RWPE2 (cell line): Measurements from ENCODE around the gene IMPG1.

ENCODE experiments used
- ATAC-seq: fragments of 200-7000 bp; cut with Tn5 transposase; 3 replicates; pipeline ENCODE4 v1.9.1; 2021; ENCODE audit warnings: low read depth
- DNase-seq: peaks from one replicate; pipeline ENCODE4 v3.0.0-alpha.2; 2020; ENCODE audit warnings: low spot score
- H3K27ac ChIP-seq: fragments of 450-650 bp; 2 replicates; pipeline ENCODE4 v1.5.1; 2017; ENCODE audit warnings: mild to moderate bottlenecking; ENCODE audit not compliant: poor library complexity, severe bottlenecking
- H3K27me3 ChIP-seq: fragments of 250-450 bp; sonication (Bioruptor Pico); 2 replicates; pipeline ENCODE4 v1.5.1; 2021; ENCODE audit warnings: mild to moderate bottlenecking, moderate library complexity; ENCODE audit not compliant: insufficient read depth, poor library complexity, severe bottlenecking
- H3K36me3 ChIP-seq: fragments of 250-450 bp; sonication (Bioruptor Pico); 2 replicates; pipeline ENCODE4 v1.5.1; 2020; ENCODE audit warnings: low read depth, mild to moderate bottlenecking, moderate library complexity
- H3K4me1 ChIP-seq: fragments of 250-450 bp; sonication (Bioruptor Pico); 2 replicates; pipeline ENCODE4 v1.5.1; 2021; ENCODE audit warnings: mild to moderate bottlenecking, moderate library complexity; ENCODE audit not compliant: insufficient read depth, poor library complexity, severe bottlenecking
- H3K4me3 ChIP-seq: fragments of 250-450 bp; sonication (Bioruptor Pico); 2 replicates; pipeline ENCODE4 v1.5.1; 2021; ENCODE audit warnings: mild to moderate bottlenecking, moderate library complexity; ENCODE audit not compliant: severe bottlenecking
- H3K9me3 ChIP-seq: fragments of 250-450 bp; sonication (Bioruptor Pico); 2 replicates; pipeline ENCODE4 v1.5.1; 2021; ENCODE audit warnings: mild to moderate bottlenecking, moderate library complexity; ENCODE audit not compliant: severe bottlenecking
- CTCF ChIP-seq: fragments of 450-650 bp; IDR thresholded peaks from one replicate; pipeline ENCODE4 v1.5.1; 2017; ENCODE audit warnings: mild to moderate bottlenecking, moderate library complexity; ENCODE audit not compliant: poor library complexity, severe bottlenecking

IMPG1 gene

GRCh38 chr6:75993236-75994162, 79.0 kb downstream of the IMPG1 start:
- H3K36me3 ChIP-seq: no peaks in the 10 kb centered on the region
- no peak overlapping the region for H3K4me3 ChIP-seq
- no peak overlapping the region for H3K27ac ChIP-seq
- no peaks in the 10 kb centered on the region for H3K9me3 ChIP-seq
- H3K4me1 ChIP-seq: no peaks in the 10 kb centered on the region
- no peak for TF ChIP-seq CTCF
- no peaks in the 10 kb centered on the region for H3K27me3 ChIP-seq
- ATAC-seq (no peak), DNase-seq (no peak)

GRCh38 chr6:75991941-75992340, 80.5 kb downstream of the IMPG1 start:
- H3K27ac ChIP-seq: no peak overlapping the region
- no peaks in the 10 kb centered on the region for H3K4me1 ChIP-seq
- no peak for TF ChIP-seq CTCF
- no peaks in the 10 kb centered on the region for H3K36me3 ChIP-seq
- H3K9me3 ChIP-seq: no peaks in the 10 kb centered on the region
- no peak overlapping the region for H3K4me3 ChIP-seq
- DNase-seq (no peak), ATAC-seq (no peak)
- H3K27me3 ChIP-seq: no peaks in the 10 kb centered on the region

GRCh38 chr6:75986935-75987334, 85.5 kb downstream of the IMPG1 start:
- DNase-seq: no peak
- Histone ChIP-seq H3K36me3 (no peaks in the 10 kb centered on the region), H3K9me3 (no peaks in the 10 kb centered on the region), H3K27ac (no peak overlapping the region), H3K4me3 (no peak overlapping the region), H3K4me1 (no peaks in the 10 kb centered on the region), H3K27me3 (no peaks in the 10 kb centered on the region)
- ATAC-seq: no peak
- TF ChIP-seq CTCF: no peak

GRCh38 chr6:75975904-75976303, 96.6 kb downstream of the IMPG1 start:
- no peak for DNase-seq
- Histone ChIP-seq H3K4me1 (no peaks in the 10 kb centered on the region), H3K36me3 (no peaks in the 10 kb centered on the region), H3K27ac (no peak overlapping the region), H3K4me3 (no peak overlapping the region), H3K9me3 (no peaks in the 10 kb centered on the region), H3K27me3 (no peaks in the 10 kb centered on the region)
- ATAC-seq: no peak
- TF ChIP-seq CTCF: no peak

- Histone ChIP-seq H3K36me3 (no peaks in the 10 kb centered on the region), H3K4me3 (no peak overlapping the region), H3K27ac (no peak overlapping the region), H3K4me1 (no peaks in the 10 kb centered on the region), H3K27me3 (no peaks in the 10 kb centered on the region), H3K9me3 (no peaks in the 10 kb centered on the region)
- no peak for DNase-seq
- no peak for TF ChIP-seq CTCF
- ATAC-seq: no peak
Measured at GRCh38 chr6:75970093-75970492, 102.4 kb downstream of the IMPG1 start.
